Esophagus squamous epithelium (tissue), 4 donors: ENCODE measurements around the gene KHNYN.

ENCODE experiments used
- CTCF ChIP-seq, 6 experiments: fragments of 450-650 bp in 4 of 6; fragments of 200-600 bp in 2 of 6; sonication (generic) in 2 of 6; IDR thresholded peaks; one replicate each; pipeline ENCODE4 v1.5.1; 2016 to 2019; ENCODE audit warnings: antibody characterized with exemption in 6 of 6, mild to moderate bottlenecking in 4 of 6, moderate library complexity in 4 of 6
- POLR2A ChIP-seq, 4 donors: fragments of 450-650 bp; IDR thresholded peaks; one replicate each; pipeline ENCODE4 v1.6.1; 2017; ENCODE audit warnings: antibody characterized with exemption in 4 of 4, mild to moderate bottlenecking in 4 of 4, moderate library complexity in 3 of 4

- TF ChIP-seq CTCF (IDR thresholded peaks at IDR 0.05) (no peak), POLR2A (IDR thresholded peaks at IDR 0.05) (no peak)
These were observed 14.1 kb upstream of the KHNYN start for GRCh38 chr14:24415421-24416253.
